GM19463 (cell line): ENCODE data around the gene PRLH.

Source experiments
- ATAC-seq: cut with Tn5 transposase; IDR thresholded peaks from one replicate; pipeline ENCODE4 v1.9.1; 2021; ENCODE audit warnings: mild to moderate bottlenecking, moderate library complexity; ENCODE audit not compliant: unreplicated experiment

PRLH gene

GRCh38 chr2:237538901-237539300 is 27.5 kb upstream of the PRLH start:
- no peak for ATAC-seq

GRCh38 chr2:237539681-237540080 is 26.7 kb upstream of the PRLH start:
- no peak for ATAC-seq

- no peak for ATAC-seq
Measured at GRCh38 chr2:237540223-237540775, 26.1 kb upstream of the PRLH start.

- no peak for ATAC-seq
Measured at GRCh38 chr2:237540823-237541222, 25.6 kb upstream of the PRLH start.

- no peak for ATAC-seq
Measured at GRCh38 chr2:237541243-237541642, 25.1 kb upstream of the PRLH start.

- no peak for ATAC-seq
Measured at GRCh38 chr2:237542001-237542704, 24.2 kb upstream of the PRLH start.

- ATAC-seq, result no peak
Measured at GRCh38 chr2:237546040-237546875, 20.1 kb upstream of the PRLH start.

GRCh38 chr2:237546876-237547395 is 19.4 kb upstream of the PRLH start:
- ATAC-seq, result no peak

- ATAC-seq, result no peak
Measured at GRCh38 chr2:237547841-237548416, 18.4 kb upstream of the PRLH start.

- no peak for ATAC-seq
Measured at GRCh38 chr2:237549216-237549615, 17.2 kb upstream of the PRLH start.

- ATAC-seq, result no peak
Measured at GRCh38 chr2:237549643-237550415, 16.5 kb upstream of the PRLH start.

GRCh38 chr2:237551071-237551574 is 15.3 kb upstream of the PRLH start:
- no peak for ATAC-seq

GRCh38 chr2:237552908-237553307 is 13.5 kb upstream of the PRLH start:
- no peak for ATAC-seq

GRCh38 chr2:237553948-237554347 is 12.4 kb upstream of the PRLH start:
- no peak for ATAC-seq

GRCh38 chr2:237555560-237555959 is 10.8 kb upstream of the PRLH start:
- ATAC-seq, result no peak

GRCh38 chr2:237556773-237557632 is 9.4 kb upstream of the PRLH start:
- ATAC-seq, result peak; percentile 97

- peak; percentile 12 for ATAC-seq
Measured at GRCh38 chr2:237557633-237558015, 8.8 kb upstream of the PRLH start.

GRCh38 chr2:237558961-237559641 is 7.3 kb upstream of the PRLH start:
- ATAC-seq, result no peak

- ATAC-seq, result no peak
Measured at GRCh38 chr2:237561221-237561620, 5.2 kb upstream of the PRLH start.
